H9 (cell line): Measurements from ENCODE around the gene VEZT. TPM values are rescaled to one million over a fixed set of nuclear protein-coding genes. Genes with fewer than 3 reads are reported as not detected.
A peak's percentile ranks its signal among the peaks of the same experiment; 100 is the strongest.

ENCODE experiments used
- DNase-seq: peaks from one replicate; pipeline ENCODE4 v3.0.0-alpha.2; 2017
- H2AFZ ChIP-seq: one replicate; pipeline ENCODE4 v1.6.1; 2013; ENCODE audit warnings: mild to moderate bottlenecking, low read length, control low read depth, moderate library complexity
- H2AK5ac ChIP-seq: 2 replicates; pipeline ENCODE4 v1.6.1; 2013; ENCODE audit warnings: low read length, control low read depth, mixed read lengths; ENCODE audit not compliant: insufficient read length
- H2BK120ac ChIP-seq: one replicate; pipeline ENCODE4 v1.6.1; 2013; ENCODE audit warnings: low read depth, mild to moderate bottlenecking, low read length, control low read depth, inconsistent platforms; ENCODE audit not compliant: poor library complexity, severe bottlenecking
- H2BK12ac ChIP-seq: 2 replicates; pipeline ENCODE4 v1.6.1; 2013; ENCODE audit warnings: low read length, control low read depth, mixed read lengths, low read depth; ENCODE audit not compliant: insufficient read length
- H2BK15ac ChIP-seq: 2 replicates; pipeline ENCODE4 v1.6.1; 2013; ENCODE audit warnings: low read depth, low read length, control low read depth
- H2BK20ac ChIP-seq: one replicate; pipeline ENCODE4 v1.6.1; 2013; ENCODE audit warnings: low read depth, mild to moderate bottlenecking, low read length, control low read depth, inconsistent platforms; ENCODE audit not compliant: poor library complexity, severe bottlenecking
- H2BK5ac ChIP-seq: 2 replicates; pipeline ENCODE4 v1.6.1; 2013; ENCODE audit warnings: low read length, control low read depth, mixed read lengths; ENCODE audit not compliant: insufficient read length
- H3K14ac ChIP-seq: 2 replicates; pipeline ENCODE4 v1.6.1; 2013; ENCODE audit warnings: low read length, control low read depth; ENCODE audit not compliant: insufficient read depth
- H3K18ac ChIP-seq: 2 replicates; pipeline ENCODE4 v1.6.1; 2013; ENCODE audit warnings: low read depth, mild to moderate bottlenecking, mixed read lengths, low read length, control low read depth; ENCODE audit not compliant: insufficient read length
- H3K23ac ChIP-seq: 2 replicates; pipeline ENCODE4 v1.6.1; 2013; ENCODE audit warnings: low read length, control low read depth, mixed read lengths, low read depth; ENCODE audit not compliant: insufficient read length
- H3K23me2 ChIP-seq: 2 replicates; pipeline ENCODE4 v1.6.1; 2013; ENCODE audit warnings: low read depth, mild to moderate bottlenecking, mixed read lengths, low read length, control low read depth; ENCODE audit not compliant: insufficient read length, poor library complexity, severe bottlenecking
- H3K27ac ChIP-seq: 2 replicates; pipeline ENCODE4 v1.5.1; 2013; ENCODE audit warnings: low read length, control low read depth, mixed read lengths, low read depth; ENCODE audit not compliant: insufficient read length
- H3K27me3 ChIP-seq: 2 replicates; pipeline ENCODE4 v1.6.1; 2013; ENCODE audit warnings: low read length, control low read depth, inconsistent platforms; ENCODE audit not compliant: insufficient read depth
- H3K4ac ChIP-seq: 2 replicates; pipeline ENCODE4 v1.6.1; 2013; ENCODE audit warnings: low read depth, mild to moderate bottlenecking, control low read depth, inconsistent platforms, low read length, moderate library complexity
- H3K4me1 ChIP-seq: 2 replicates; pipeline ENCODE4 v1.6.1; 2013; ENCODE audit warnings: low read length, control low read depth, inconsistent platforms; ENCODE audit not compliant: insufficient read depth
- H3K4me2 ChIP-seq: 2 replicates; pipeline ENCODE4 v1.6.1; 2013; ENCODE audit warnings: low read length, control low read depth, mixed read lengths; ENCODE audit not compliant: insufficient read length, insufficient read depth
- H3K56ac ChIP-seq: 2 replicates; pipeline ENCODE4 v1.6.1; 2013; ENCODE audit warnings: low read depth, mild to moderate bottlenecking, mixed read lengths, low read length, control low read depth; ENCODE audit not compliant: insufficient read length
- H3K79me1 ChIP-seq: 2 replicates; pipeline ENCODE4 v1.6.1; 2013; ENCODE audit warnings: low read depth, mild to moderate bottlenecking, moderate library complexity, low read length, control low read depth, inconsistent platforms; ENCODE audit not compliant: insufficient read depth, poor library complexity, severe bottlenecking
- H3K79me2 ChIP-seq: 2 replicates; pipeline ENCODE4 v1.6.1; 2013; ENCODE audit warnings: low read length, control low read depth, inconsistent platforms; ENCODE audit not compliant: insufficient read depth
- H3K9ac ChIP-seq: 2 replicates; pipeline ENCODE4 v1.6.1; 2013; ENCODE audit warnings: low read length, control low read depth, mixed read lengths; ENCODE audit not compliant: insufficient read length; ENCODE audit errors: extremely low read depth
- H3K9me3 ChIP-seq: one replicate; pipeline ENCODE4 v1.6.1; 2013; ENCODE audit warnings: low read depth, low read length, inconsistent platforms; ENCODE audit not compliant: control insufficient read depth
- H3T11ph ChIP-seq: one replicate; pipeline ENCODE4 v1.6.1; 2013; ENCODE audit warnings: mild to moderate bottlenecking, low read length, control low read depth, inconsistent platforms
- H4K20me1 ChIP-seq: one replicate; pipeline ENCODE4 v1.6.1; 2013; ENCODE audit not compliant: control insufficient read depth, insufficient read length, insufficient read depth
- H4K5ac ChIP-seq: 2 replicates; pipeline ENCODE4 v1.6.1; 2013; ENCODE audit warnings: low read depth, mild to moderate bottlenecking, mixed read lengths, low read length, control low read depth; ENCODE audit not compliant: insufficient read length
- H4K8ac ChIP-seq: replicated peaks from 2 replicates; pipeline ENCODE4 v1.6.1; 2013; ENCODE audit warnings: low read length, control low read depth, mixed read lengths, low read depth; ENCODE audit not compliant: insufficient read length
- H4K91ac ChIP-seq: 2 replicates; pipeline ENCODE4 v1.6.1; 2013; ENCODE audit warnings: low read depth, mild to moderate bottlenecking, moderate library complexity, mixed read lengths, low read length, control low read depth; ENCODE audit not compliant: insufficient read length
- H3K27ac Mint-ChIP-seq, 3 experiments: 2 replicates in 2 of 3; 3 replicates in 1 of 3; pipeline ENCODE4 v1.8.0; 2020 to 2021; ENCODE audit warnings: mixed read lengths in 3 of 3, mild to moderate bottlenecking in 1 of 3, moderate library complexity in 1 of 3
- H3K27me3 Mint-ChIP-seq: 2 replicates; pipeline ENCODE4 v1.8.0; 2021; ENCODE audit warnings: low read depth, mild to moderate bottlenecking, moderate library complexity, mixed read lengths
- H3K36me3 Mint-ChIP-seq, 3 experiments: 2 replicates in 2 of 3; 3 replicates in 1 of 3; pipeline ENCODE4 v1.8.0; 2020 to 2021; ENCODE audit warnings: low read depth in 3 of 3, mixed read lengths in 3 of 3; ENCODE audit not compliant: insufficient read depth in 1 of 3
- H3K4me1 Mint-ChIP-seq, 2 experiments: 2 replicates each; pipeline ENCODE4 v1.8.0; 2020; ENCODE audit warnings: mixed read lengths in 2 of 2
- H3K4me3 Mint-ChIP-seq, 2 experiments: 2 replicates in 1 of 2; 3 replicates in 1 of 2; pipeline ENCODE4 v1.8.0; 2020 to 2021; ENCODE audit warnings: mild to moderate bottlenecking in 2 of 2, mixed read lengths in 2 of 2, moderate library complexity in 1 of 2
- H3K9me3 Mint-ChIP-seq, 2 experiments: 2 replicates in 1 of 2; 3 replicates in 1 of 2; pipeline ENCODE4 v1.8.0; 2020; ENCODE audit warnings: mild to moderate bottlenecking in 2 of 2, mixed read lengths in 2 of 2, moderate library complexity in 1 of 2
- WGBS: extraction: QIAGEN DNeasy Blood & Tissue Kit; methylation state at CpG from one replicate; pipeline ENCODE4 v1.1.7; 2013; ENCODE audit warnings: missing lambda C conversion rate, low lambda C conversion rate, mixed read lengths; ENCODE audit not compliant: insufficient read length; ENCODE audit errors: extremely low coverage; 5-methylcytosine and 5-hydroxymethylcytosine counted together
- total RNA-seq: library from RNA; stranded (reverse); gene quantifications from 2 replicates; pipeline ENCODE4 v1.2.1, GENCODE V29; 2021
- TF ChIP-seq, protein P1 (sequence below): fragments of 200-600 bp; sonication (generic); conservative IDR thresholded peaks from 3 replicates; pipeline ENCODE4 v1.8.0; 2021; ENCODE audit warnings: antibody characterized with exemption, mild to moderate bottlenecking

Gene VEZT
- total RNA-seq, 1 experiment from 2014 or later: 69.8 TPM

DNA sequence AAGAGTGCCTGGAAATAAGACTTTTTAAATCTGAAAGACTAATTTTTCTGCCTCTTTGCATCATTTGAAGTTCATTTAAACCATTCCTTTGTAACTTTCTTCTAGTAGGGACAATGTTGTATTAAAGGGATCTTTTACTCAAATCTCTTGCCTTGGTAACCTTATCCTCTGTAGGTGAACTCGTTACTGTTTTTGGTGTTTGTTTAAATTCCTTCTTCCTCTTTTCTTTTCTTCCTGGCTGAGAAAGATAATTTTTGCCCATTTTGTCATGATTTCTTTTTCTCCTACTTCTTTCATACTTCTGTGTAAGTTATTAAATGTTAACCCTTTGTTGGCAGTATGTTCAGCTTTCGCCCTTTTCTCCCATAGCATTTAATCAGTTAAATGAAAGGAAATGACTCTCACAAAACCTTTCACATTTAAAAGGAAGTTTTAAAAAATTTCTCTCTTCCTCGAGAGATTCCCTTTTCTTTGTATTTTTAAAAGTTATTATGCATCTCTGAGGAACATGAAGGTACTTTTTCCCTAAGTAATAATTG, 10.3 kb downstream of the VEZT start:
- Histone ChIP-seq H3K79me1 (peaks cover 5% of the 10 kb centered on the region), H4K8ac (no peak overlapping the region), H2BK15ac (no peak overlapping the region), H3K23me2 (no peaks in the 10 kb centered on the region), H2BK12ac (no peak overlapping the region), H3T11ph (no peak overlapping the region), H3K4me1 (no peaks in the 10 kb centered on the region), H2AK5ac (no peak overlapping the region), H3K18ac (no peak overlapping the region), H2BK5ac (no peak overlapping the region), H4K5ac (no peak overlapping the region), H4K20me1 (no peaks in the 10 kb centered on the region), H2AFZ (no peak overlapping the region), H3K23ac (no peak overlapping the region), H3K9me3 (no peaks in the 10 kb centered on the region), H3K4ac (no peak overlapping the region), H3K27ac (no peak overlapping the region), H3K27me3 (no peaks in the 10 kb centered on the region), H4K91ac (no peak overlapping the region), H3K79me2 (peaks cover 18% of the 10 kb centered on the region; the same call in 1 of the 2 replicates), H3K9ac (no peak overlapping the region), H3K4me2 (no peak overlapping the region), H3K56ac (no peak overlapping the region), H2BK20ac (no peak overlapping the region), H3K14ac (no peak overlapping the region), H2BK120ac (no peak overlapping the region)
- no peak overlapping the region for H3K4me3 Mint-ChIP-seq
- peak overlapping the region in 2 of 3 experiments; percentile 17 to 45; a peak in 4 of 7 replicates for H3K27ac Mint-ChIP-seq
- H3K4me1 Mint-ChIP-seq: peaks cover 28 to 33% of the 10 kb centered on the region in 2 experiments
- H3K9me3 Mint-ChIP-seq: no peaks in the 10 kb centered on the region; a peak in 2 of 5 replicates
- no peaks in the 10 kb centered on the region for H3K27me3 Mint-ChIP-seq
- WGBS: no CpG with 5 or more reads among the region's 3 CpGs
- peaks cover 10 to 19% (median 16%) of the 10 kb centered on the region in 3 experiments; a peak in 6 of 7 replicates for H3K36me3 Mint-ChIP-seq
- DNase-seq: no peak
- TF ChIP-seq, protein P1, sequence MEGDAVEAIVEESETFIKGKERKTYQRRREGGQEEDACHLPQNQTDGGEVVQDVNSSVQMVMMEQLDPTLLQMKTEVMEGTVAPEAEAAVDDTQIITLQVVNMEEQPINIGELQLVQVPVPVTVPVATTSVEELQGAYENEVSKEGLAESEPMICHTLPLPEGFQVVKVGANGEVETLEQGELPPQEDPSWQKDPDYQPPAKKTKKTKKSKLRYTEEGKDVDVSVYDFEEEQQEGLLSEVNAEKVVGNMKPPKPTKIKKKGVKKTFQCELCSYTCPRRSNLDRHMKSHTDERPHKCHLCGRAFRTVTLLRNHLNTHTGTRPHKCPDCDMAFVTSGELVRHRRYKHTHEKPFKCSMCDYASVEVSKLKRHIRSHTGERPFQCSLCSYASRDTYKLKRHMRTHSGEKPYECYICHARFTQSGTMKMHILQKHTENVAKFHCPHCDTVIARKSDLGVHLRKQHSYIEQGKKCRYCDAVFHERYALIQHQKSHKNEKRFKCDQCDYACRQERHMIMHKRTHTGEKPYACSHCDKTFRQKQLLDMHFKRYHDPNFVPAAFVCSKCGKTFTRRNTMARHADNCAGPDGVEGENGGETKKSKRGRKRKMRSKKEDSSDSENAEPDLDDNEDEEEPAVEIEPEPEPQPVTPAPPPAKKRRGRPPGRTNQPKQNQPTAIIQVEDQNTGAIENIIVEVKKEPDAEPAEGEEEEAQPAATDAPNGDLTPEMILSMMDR: no peak
